Adipocyte (in vitro differentiated cells): ENCODE measurements around the gene CHCHD6.

ENCODE experiments used
- DNase-seq: peaks from one replicate; pipeline ENCODE4 v3.0.0-alpha.2; 2015; ENCODE audit warnings: low read depth
- H3K27me3 ChIP-seq: replicated peaks from 2 replicates; pipeline ENCODE4 v1.7.0; 2013; ENCODE audit warnings: mild to moderate bottlenecking, low read length, moderate library complexity; ENCODE audit not compliant: control insufficient read depth, insufficient read depth
- H3K36me3 ChIP-seq: 2 replicates; pipeline ENCODE4 v1.7.0; 2013; ENCODE audit warnings: low read length, mild to moderate bottlenecking, moderate library complexity; ENCODE audit not compliant: control insufficient read depth, insufficient read depth, severe bottlenecking
- H3K4me1 ChIP-seq: 2 replicates; pipeline ENCODE4 v1.7.0; 2013; ENCODE audit warnings: mild to moderate bottlenecking, low read length, moderate library complexity; ENCODE audit not compliant: control insufficient read depth, insufficient read depth
- H3K4me3 ChIP-seq: 2 replicates; pipeline ENCODE4 v1.7.0; 2013; ENCODE audit warnings: mild to moderate bottlenecking, low read length, moderate library complexity
- H3K9ac ChIP-seq: 2 replicates; pipeline ENCODE4 v1.7.0; 2013; ENCODE audit warnings: mild to moderate bottlenecking, low read length, moderate library complexity
- H3K9me3 ChIP-seq: 2 replicates; pipeline ENCODE4 v1.7.0; 2013; ENCODE audit warnings: mild to moderate bottlenecking, low read length, moderate library complexity; ENCODE audit not compliant: control insufficient read depth

Gene CHCHD6

DNA sequence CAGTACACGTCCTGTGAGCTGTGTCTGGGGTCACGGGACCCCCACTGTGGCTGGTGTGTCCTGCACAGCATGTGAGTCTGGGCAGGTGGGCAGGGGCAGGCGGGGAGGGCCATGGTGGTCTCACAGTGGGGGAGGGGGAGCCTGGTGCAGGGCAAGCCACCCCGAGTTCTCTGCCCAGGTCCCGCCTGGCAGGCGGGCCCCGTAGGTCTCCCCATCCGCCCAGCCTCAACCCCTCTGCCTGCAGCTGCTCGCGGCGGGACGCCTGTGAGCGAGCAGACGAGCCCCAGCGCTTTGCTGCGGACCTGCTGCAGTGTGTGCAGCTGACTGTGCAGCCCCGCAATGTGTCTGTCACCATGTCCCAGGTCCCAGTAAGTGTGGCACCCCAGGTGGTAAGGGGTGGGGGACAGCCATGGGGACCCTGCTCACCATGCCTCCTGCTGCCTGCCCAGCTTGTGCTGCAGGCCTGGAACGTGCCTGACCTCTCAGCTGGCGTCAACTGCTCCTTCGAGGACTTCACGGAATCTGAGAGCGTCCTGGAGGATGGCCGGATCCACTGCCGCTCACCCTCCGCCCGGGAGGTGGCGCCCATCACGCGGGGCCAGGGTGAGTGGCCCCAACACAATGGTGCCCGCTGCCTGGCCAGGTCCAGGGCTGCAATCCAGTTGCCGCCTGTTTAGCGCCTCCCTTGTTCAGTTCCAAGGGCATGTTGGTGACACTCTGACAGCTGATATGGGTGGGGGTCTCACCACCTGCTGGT lies 300.8 kb downstream of the CHCHD6 start:
- H3K9ac ChIP-seq: no peak overlapping the region
- no peak for DNase-seq
- H3K9me3 ChIP-seq: no peaks in the 10 kb centered on the region
- peaks cover 28% of the 10 kb centered on the region for H3K4me1 ChIP-seq
- H3K27me3 ChIP-seq: no peaks in the 10 kb centered on the region
- H3K36me3 ChIP-seq: peaks cover 9% of the 10 kb centered on the region
- no peak overlapping the region for H3K4me3 ChIP-seq

DNA sequence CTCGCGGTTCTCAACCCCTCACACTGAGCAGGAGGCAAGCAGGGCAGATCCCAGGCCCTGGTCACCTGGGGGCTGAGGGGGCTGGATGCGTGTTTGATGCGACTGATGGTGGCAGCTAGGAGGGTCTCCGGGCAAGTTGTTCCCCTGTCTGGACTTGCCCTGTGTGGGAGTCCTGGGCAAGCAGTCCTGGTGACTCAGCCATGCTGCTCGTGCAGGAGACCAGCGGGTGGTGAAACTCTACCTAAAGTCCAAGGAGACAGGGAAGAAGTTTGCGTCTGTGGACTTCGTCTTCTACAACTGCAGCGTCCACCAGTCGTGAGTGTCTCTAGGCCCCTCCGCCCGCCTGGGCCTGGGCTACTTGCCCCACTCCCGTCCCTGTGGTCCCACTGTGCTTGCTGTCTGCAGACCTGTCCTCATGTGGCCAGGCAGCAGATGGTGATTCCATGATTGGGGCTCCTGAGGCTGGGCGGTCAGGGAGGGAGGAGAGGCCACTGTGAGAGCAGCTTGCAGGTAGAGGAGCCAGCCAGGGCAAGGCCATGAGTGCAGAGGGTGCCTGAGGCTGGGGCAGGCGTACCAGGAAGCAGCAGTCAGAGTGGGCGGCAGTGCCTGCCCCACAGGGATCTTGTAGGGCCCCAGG lies 301.9 kb downstream of the CHCHD6 start:
- H3K4me3 ChIP-seq: no peak overlapping the region
- H3K4me1 ChIP-seq: peaks cover 37% of the 10 kb centered on the region
- H3K9me3 ChIP-seq: no peaks in the 10 kb centered on the region
- no peak for DNase-seq
- H3K9ac ChIP-seq: no peak overlapping the region
- H3K27me3 ChIP-seq: no peaks in the 10 kb centered on the region
- H3K36me3 ChIP-seq: peaks cover 9% of the 10 kb centered on the region

DNA sequence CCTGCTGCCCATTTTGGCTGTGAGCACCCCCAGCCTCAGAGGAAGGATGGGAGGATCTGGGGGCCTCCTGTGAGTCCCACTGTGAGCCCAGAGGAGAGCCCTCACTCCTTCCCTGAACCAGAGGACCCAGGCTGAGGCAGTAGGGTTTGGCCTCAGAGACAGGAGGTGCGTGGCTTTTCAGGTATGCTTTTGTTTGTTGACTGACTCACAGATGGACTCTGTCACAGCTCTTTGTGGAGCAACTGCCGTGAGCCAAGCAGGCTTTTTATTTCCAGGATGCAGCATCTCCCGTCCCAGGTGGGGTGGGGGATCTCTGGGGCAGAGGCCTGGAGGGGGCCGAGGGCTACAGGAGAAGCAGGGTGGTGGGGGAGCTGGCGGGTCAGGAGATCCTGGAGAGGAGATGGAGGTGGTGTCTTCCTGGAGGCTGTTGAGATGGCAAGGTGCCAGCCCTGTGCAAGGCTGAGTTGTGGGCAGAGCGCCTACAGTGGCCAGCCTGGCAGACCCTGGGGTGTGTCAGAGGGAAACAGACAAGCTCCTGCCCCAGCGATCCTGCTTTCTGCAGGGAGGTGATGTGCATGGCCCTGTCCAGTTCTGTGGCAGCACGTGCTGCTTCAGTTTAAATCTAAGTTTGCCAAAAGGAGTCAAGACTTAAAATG lies 302.9 kb downstream of the CHCHD6 start:
- Histone ChIP-seq H3K4me1 (peaks cover 38% of the 10 kb centered on the region), H3K36me3 (peaks cover 9% of the 10 kb centered on the region), H3K9ac (no peak overlapping the region), H3K27me3 (no peaks in the 10 kb centered on the region), H3K9me3 (no peaks in the 10 kb centered on the region), H3K4me3 (no peak overlapping the region)
- no peak for DNase-seq

DNA sequence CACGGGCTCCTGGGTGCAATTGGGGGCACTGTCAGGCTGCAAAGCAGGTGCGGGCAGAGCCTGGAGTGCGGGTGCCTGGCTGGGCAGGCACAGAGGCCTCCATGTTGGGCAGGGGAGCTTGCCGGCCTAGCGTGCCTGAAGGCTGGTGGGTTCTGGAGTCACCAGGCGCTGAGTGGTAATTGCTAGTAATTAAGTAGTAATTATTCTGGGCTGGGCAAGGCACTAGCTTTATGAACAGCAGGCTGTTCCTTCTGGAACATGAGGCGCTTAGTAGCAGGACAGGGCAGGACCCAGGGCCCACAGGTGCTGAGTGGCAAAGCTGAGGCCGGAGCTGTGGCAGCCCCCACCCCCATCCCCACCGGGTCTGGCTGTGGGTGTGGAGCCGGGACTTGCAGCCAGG lies 304.2 kb downstream of the CHCHD6 start:
- Histone ChIP-seq H3K4me1 (peaks cover 36% of the 10 kb centered on the region), H3K9me3 (no peaks in the 10 kb centered on the region)

DNA sequence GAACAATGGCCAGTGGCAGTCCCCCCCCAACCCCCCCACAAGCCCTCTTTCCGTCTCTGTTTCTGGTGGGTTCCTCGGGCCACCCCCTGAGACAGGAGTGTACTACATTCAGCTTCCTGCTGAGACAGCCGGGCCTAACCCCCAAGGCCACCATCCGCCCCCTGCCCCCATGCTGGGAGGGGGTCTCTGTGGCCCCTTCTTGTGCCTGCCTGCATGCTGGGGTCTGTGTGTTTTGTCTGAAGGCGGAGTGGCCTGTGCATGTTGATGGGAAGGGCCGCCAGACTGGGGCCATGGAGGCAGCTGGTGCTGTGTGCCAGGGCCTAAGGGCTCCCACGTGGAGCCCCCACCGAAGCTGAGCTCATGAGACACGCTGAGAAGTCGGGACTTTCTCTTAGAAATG lies 305.5 kb downstream of the CHCHD6 start:
- Histone ChIP-seq H3K4me3 (no peak overlapping the region), H3K9ac (peak overlapping the region; percentile 87), H3K27me3 (no peaks in the 10 kb centered on the region), H3K36me3 (peaks cover 32% of the 10 kb centered on the region), H3K9me3 (no peaks in the 10 kb centered on the region), H3K4me1 (peaks cover 32% of the 10 kb centered on the region)
- no peak for DNase-seq

More for the DNA sequence above, 304.2 kb downstream of the CHCHD6 start:
- H3K27me3 ChIP-seq: no peaks in the 10 kb centered on the region
- H3K36me3 ChIP-seq: peaks cover 21% of the 10 kb centered on the region
- DNase-seq: no peak
- no peak overlapping the region for H3K4me3 ChIP-seq
- no peak overlapping the region for H3K9ac ChIP-seq
